HEK293 (cell line): ENCODE measurements around the gene CDH8.

Experiments used
- KLF1 ChIP-seq: fragments of 450-650 bp; formaldehyde crosslinking; IDR thresholded peaks from 2 replicates; pipeline ENCODE4 v1.5.1; 2016; ENCODE audit warnings: missing biosample characterization, missing genetic modification characterization
- SCRT1 ChIP-seq: fragments of 450-650 bp; formaldehyde crosslinking; IDR thresholded peaks from 2 replicates; pipeline ENCODE4 v1.5.1; 2016; ENCODE audit warnings: missing biosample characterization, missing genetic modification characterization, borderline replicate concordance
- ZNF121 ChIP-seq: fragments of 450-650 bp; formaldehyde crosslinking; IDR thresholded peaks from 2 replicates; pipeline ENCODE4 v1.5.1; 2016; ENCODE audit warnings: missing biosample characterization, missing genetic modification characterization
- ZNF133 ChIP-seq: fragments of 450-650 bp; formaldehyde crosslinking; IDR thresholded peaks from 2 replicates; pipeline ENCODE4 v1.5.1; 2016; ENCODE audit warnings: missing biosample characterization, missing genetic modification characterization
- ZNF146 ChIP-seq: fragments of 450-650 bp; formaldehyde crosslinking; IDR thresholded peaks from 2 replicates; pipeline ENCODE4 v1.5.1; 2016; ENCODE audit warnings: missing biosample characterization, missing genetic modification characterization
- ZNF335 ChIP-seq: fragments of 450-650 bp; formaldehyde crosslinking; conservative IDR thresholded peaks from 2 replicates; pipeline ENCODE4 v1.5.1; 2016; ENCODE audit warnings: missing biosample characterization, missing genetic modification characterization
- ZNF530 ChIP-seq: fragments of 450-650 bp; formaldehyde crosslinking; IDR thresholded peaks from 2 replicates; pipeline ENCODE4 v1.5.1; 2016; ENCODE audit warnings: low read depth, missing biosample characterization, missing genetic modification characterization
- ZNF777 ChIP-seq: fragments of 450-650 bp; formaldehyde crosslinking; IDR thresholded peaks from 2 replicates; pipeline ENCODE4 v1.5.1; 2017; ENCODE audit warnings: missing biosample characterization, missing genetic modification characterization, borderline replicate concordance
- TF ChIP-seq, protein P1 (sequence below): fragments of 450-650 bp; formaldehyde crosslinking; IDR thresholded peaks from 2 replicates; pipeline ENCODE4 v1.5.1; 2016; ENCODE audit warnings: missing biosample characterization, missing genetic modification characterization
- TF ChIP-seq, protein P2 (sequence below): fragments of 450-650 bp; formaldehyde crosslinking; IDR thresholded peaks from 2 replicates; pipeline ENCODE4 v1.5.1; 2016; ENCODE audit warnings: missing biosample characterization, missing genetic modification characterization
- TF ChIP-seq, protein P3 (sequence below): fragments of 450-650 bp; formaldehyde crosslinking; optimal IDR thresholded peaks from 2 replicates; pipeline ENCODE3; 2016; ENCODE audit warnings: missing biosample characterization, mild to moderate bottlenecking, missing genetic modification characterization
- TF ChIP-seq, protein P4 (sequence below): IDR thresholded peaks from 2 replicates; pipeline ENCODE4 v1.6.1; 2011; ENCODE audit warnings: mild to moderate bottlenecking, low read depth, low read length, borderline replicate concordance

DNA sequence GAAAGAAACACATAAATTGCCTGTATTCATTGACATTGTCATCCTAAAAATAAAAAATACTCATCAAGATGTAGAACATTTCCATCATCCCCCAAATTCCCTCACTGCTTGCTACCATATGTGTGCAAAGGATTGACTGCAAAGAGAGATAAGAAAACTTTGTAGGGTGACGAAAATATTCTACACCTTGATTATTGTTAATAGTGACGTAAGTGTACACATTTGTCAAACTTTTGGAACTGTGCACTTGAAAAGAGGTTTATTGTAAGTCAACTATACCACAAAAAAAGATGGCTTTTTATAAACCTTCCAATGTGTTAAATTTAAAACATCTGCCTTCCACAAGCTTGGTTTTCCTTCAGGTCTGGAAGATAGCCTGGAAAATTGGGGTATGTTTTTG, 359.5 kb downstream of the CDH8 start:
- TF ChIP-seq, protein P1, sequence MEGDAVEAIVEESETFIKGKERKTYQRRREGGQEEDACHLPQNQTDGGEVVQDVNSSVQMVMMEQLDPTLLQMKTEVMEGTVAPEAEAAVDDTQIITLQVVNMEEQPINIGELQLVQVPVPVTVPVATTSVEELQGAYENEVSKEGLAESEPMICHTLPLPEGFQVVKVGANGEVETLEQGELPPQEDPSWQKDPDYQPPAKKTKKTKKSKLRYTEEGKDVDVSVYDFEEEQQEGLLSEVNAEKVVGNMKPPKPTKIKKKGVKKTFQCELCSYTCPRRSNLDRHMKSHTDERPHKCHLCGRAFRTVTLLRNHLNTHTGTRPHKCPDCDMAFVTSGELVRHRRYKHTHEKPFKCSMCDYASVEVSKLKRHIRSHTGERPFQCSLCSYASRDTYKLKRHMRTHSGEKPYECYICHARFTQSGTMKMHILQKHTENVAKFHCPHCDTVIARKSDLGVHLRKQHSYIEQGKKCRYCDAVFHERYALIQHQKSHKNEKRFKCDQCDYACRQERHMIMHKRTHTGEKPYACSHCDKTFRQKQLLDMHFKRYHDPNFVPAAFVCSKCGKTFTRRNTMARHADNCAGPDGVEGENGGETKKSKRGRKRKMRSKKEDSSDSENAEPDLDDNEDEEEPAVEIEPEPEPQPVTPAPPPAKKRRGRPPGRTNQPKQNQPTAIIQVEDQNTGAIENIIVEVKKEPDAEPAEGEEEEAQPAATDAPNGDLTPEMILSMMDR (tag by site-specific recombination): no peak
- TF ChIP-seq KLF1 (tag by site-specific recombination) (no peak), ZNF121 (tag by site-specific recombination) (no peak), ZNF133 (tag by site-specific recombination) (no peak), ZNF530 (tag by site-specific recombination) (no peak), ZNF777 (tag by site-specific recombination) (no peak), ZNF335 (tag by site-specific recombination) (no peak), ZNF146 (tag by site-specific recombination) (no peak), SCRT1 (tag by site-specific recombination) (no peak)
- TF ChIP-seq, protein P2, sequence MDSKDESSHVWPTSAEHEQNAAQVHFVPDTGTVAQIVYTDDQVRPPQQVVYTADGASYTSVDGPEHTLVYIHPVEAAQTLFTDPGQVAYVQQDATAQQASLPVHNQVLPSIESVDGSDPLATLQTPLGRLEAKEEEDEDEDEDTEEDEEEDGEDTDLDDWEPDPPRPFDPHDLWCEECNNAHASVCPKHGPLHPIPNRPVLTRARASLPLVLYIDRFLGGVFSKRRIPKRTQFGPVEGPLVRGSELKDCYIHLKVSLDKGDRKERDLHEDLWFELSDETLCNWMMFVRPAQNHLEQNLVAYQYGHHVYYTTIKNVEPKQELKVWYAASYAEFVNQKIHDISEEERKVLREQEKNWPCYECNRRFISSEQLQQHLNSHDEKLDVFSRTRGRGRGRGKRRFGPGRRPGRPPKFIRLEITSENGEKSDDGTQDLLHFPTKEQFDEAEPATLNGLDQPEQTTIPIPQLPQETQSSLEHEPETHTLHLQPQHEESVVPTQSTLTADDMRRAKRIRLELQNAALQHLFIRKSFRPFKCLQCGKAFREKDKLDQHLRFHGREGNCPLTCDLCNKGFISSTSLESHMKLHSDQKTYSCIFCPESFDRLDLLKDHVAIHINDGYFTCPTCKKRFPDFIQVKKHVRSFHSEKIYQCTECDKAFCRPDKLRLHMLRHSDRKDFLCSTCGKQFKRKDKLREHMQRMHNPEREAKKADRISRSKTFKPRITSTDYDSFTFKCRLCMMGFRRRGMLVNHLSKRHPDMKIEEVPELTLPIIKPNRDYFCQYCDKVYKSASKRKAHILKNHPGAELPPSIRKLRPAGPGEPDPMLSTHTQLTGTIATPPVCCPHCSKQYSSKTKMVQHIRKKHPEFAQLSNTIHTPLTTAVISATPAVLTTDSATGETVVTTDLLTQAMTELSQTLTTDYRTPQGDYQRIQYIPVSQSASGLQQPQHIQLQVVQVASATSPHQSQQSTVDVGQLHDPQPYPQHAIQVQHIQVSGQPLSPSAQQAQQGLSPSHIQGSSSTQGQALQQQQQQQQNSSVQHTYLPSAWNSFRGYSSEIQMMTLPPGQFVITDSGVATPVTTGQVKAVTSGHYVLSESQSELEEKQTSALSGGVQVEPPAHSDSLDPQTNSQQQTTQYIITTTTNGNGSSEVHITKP (tag by site-specific recombination): no peak
- TF ChIP-seq, protein P3, sequence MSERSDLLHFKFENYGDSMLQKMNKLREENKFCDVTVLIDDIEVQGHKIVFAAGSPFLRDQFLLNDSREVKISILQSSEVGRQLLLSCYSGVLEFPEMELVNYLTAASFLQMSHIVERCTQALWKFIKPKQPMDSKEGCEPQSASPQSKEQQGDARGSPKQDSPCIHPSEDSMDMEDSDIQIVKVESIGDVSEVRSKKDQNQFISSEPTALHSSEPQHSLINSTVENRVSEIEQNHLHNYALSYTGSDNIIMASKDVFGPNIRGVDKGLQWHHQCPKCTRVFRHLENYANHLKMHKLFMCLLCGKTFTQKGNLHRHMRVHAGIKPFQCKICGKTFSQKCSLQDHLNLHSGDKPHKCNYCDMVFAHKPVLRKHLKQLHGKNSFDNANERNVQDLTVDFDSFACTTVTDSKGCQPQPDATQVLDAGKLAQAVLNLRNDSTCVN: no peak
- TF ChIP-seq, protein P4, sequence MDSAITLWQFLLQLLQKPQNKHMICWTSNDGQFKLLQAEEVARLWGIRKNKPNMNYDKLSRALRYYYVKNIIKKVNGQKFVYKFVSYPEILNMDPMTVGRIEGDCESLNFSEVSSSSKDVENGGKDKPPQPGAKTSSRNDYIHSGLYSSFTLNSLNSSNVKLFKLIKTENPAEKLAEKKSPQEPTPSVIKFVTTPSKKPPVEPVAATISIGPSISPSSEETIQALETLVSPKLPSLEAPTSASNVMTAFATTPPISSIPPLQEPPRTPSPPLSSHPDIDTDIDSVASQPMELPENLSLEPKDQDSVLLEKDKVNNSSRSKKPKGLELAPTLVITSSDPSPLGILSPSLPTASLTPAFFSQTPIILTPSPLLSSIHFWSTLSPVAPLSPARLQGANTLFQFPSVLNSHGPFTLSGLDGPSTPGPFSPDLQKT: no peak
